A549 (cell line): ENCODE results near the gene FBXO31. TPM values are rescaled to one million over a fixed set of nuclear protein-coding genes. Genes with fewer than 3 reads are reported as not detected.

Source experiments
- ATAC-seq, 2 experiments: fragments of 200-7000 bp in 1 of 2; fragments of >200 bp in 1 of 2; cut with Nextera tagmentation in 1 of 2; cut with Tn5 transposase in 1 of 2; 3 replicates each; pipeline versions ENCODE4 v1.8.0 to v1.9.1; 2018 to 2020; ENCODE audit warnings: mild to moderate bottlenecking in 1 of 2, moderate library complexity in 1 of 2
- CTCF ChIA-PET: fragments of 300-600 bp; sonication (Branson Sonifier 250); formaldehyde crosslinking; extraction: SDS; loops from one replicate; lab custom pipeline; 2021; ENCODE audit warnings: antibody characterized with exemption, inconsistent platforms; lab: Yijun Ruan, JAX
- POLR2A ChIA-PET: fragments of 350-600 bp; formaldehyde crosslinking; extraction: SDS; loops from one replicate; lab custom pipeline; 2021; ENCODE audit warnings: antibody characterized with exemption, inconsistent platforms; lab: Yijun Ruan, JAX
- DNase-seq, 2 experiments: peaks; one replicate each; pipeline versions ENCODE4 v3.0.0 to v3.0.0-alpha.2; 2011 to 2016; ENCODE audit warnings: low read depth in 1 of 2, low spot score in 1 of 2
- FAIRE-seq: peaks from 2 replicates; lab custom pipeline; 2011; peaks lifted over from hg19 to GRCh38; lab: Jason Lieb, UNC
- H3K27ac ChIP-seq, 2 experiments: fragments of >200 bp; sonication (Bioruptor Twin); formaldehyde crosslinking; 3 replicates each; pipeline ENCODE4 v1.5.1; 2016 to 2017
- H3K4me1 ChIP-seq: fragments of >200 bp; sonication (Bioruptor Twin); formaldehyde crosslinking; 3 replicates; pipeline ENCODE4 v1.6.1; 2016
- H3K4me2 ChIP-seq: fragments of >200 bp; sonication (Bioruptor Twin); formaldehyde crosslinking; 3 replicates; pipeline ENCODE4 v1.6.1; 2016
- H3K4me3 ChIP-seq: fragments of >200 bp; sonication (Bioruptor Twin); formaldehyde crosslinking; 3 replicates; pipeline ENCODE4 v1.5.1; 2016
- H3K9me3 ChIP-seq: fragments of >200 bp; sonication (Bioruptor Twin); formaldehyde crosslinking; 3 replicates; pipeline ENCODE4 v1.6.1; 2016
- CHD2 ChIP-seq: fragments of 150-350 bp; IDR thresholded peaks from 2 replicates; pipeline ENCODE4 v1.6.1; 2014; ENCODE audit warnings: low read length; ENCODE audit not compliant: partially characterized antibody
- CHD4 ChIP-seq: fragments of 200-600 bp; sonication (generic); IDR thresholded peaks from 2 replicates; pipeline ENCODE4 v1.6.1; 2016; ENCODE audit warnings: antibody characterized with exemption, mild to moderate bottlenecking, borderline replicate concordance
- EHMT2 ChIP-seq: fragments of 200-600 bp; sonication (generic); IDR thresholded peaks from 2 replicates; pipeline ENCODE4 v1.6.1; 2016; ENCODE audit warnings: antibody characterized with exemption, low read depth, mild to moderate bottlenecking, moderate library complexity
- ESRRA ChIP-seq: fragments of 150-350 bp; IDR thresholded peaks from 2 replicates; pipeline ENCODE4 v1.6.1; 2014; ENCODE audit warnings: mild to moderate bottlenecking, low read length, borderline replicate concordance
- FOSL2 ChIP-seq, 2 experiments: fragments of 450-650 bp in 1 of 2; fragments of >200 bp in 1 of 2; sonication (Bioruptor Twin) in 1 of 2; formaldehyde crosslinking; IDR thresholded peaks; 2 replicates each; pipeline versions ENCODE4 v1.5.0 to v1.6.1; 2016 to 2020; ENCODE audit warnings: mild to moderate bottlenecking in 1 of 2, moderate library complexity in 1 of 2
- HOXA7 ChIP-seq: fragments of 250-450 bp; sonication (Bioruptor Pico); IDR thresholded peaks from 2 replicates; pipeline ENCODE4 v1.5.0; 2020; ENCODE audit warnings: mild to moderate bottlenecking, moderate library complexity
- KDM5A ChIP-seq: fragments of 200-600 bp; sonication (generic); IDR thresholded peaks from 2 replicates; pipeline ENCODE4 v1.6.1; 2016; ENCODE audit warnings: antibody characterized with exemption, mild to moderate bottlenecking
- MAFK ChIP-seq: fragments of 450-650 bp; IDR thresholded peaks from 2 replicates; pipeline ENCODE4 v1.6.1; 2014; ENCODE audit not compliant: partially characterized antibody
- MAZ ChIP-seq: fragments of 150-350 bp; IDR thresholded peaks from 2 replicates; pipeline ENCODE4 v1.6.1; 2014; ENCODE audit warnings: antibody characterized with exemption, low read depth, low read length, borderline replicate concordance
- NFE2L2 ChIP-seq: fragments of 150-350 bp; conservative IDR thresholded peaks from 2 replicates; pipeline ENCODE4 v1.6.1; 2014; ENCODE audit warnings: low read length
- POLR2AphosphoS2 ChIP-seq: conservative IDR thresholded peaks from 2 replicates; pipeline ENCODE4 v1.6.1; 2012; ENCODE audit warnings: low read length, improper control_type of control experiment, inconsistent platforms
- RARB ChIP-seq: fragments of 250-450 bp; sonication (Bioruptor Pico); IDR thresholded peaks from 2 replicates; pipeline ENCODE4 v1.8.0; 2021; ENCODE audit warnings: mild to moderate bottlenecking, moderate library complexity
- RCOR1 ChIP-seq: fragments of 150-350 bp; IDR thresholded peaks from 2 replicates; pipeline ENCODE4 v1.6.1; 2014; ENCODE audit warnings: antibody characterized with exemption, low read length, low read depth
- RNF2 ChIP-seq: fragments of 200-600 bp; sonication (generic); IDR thresholded peaks from 2 replicates; pipeline ENCODE4 v1.6.1; 2016; ENCODE audit warnings: low read depth, mild to moderate bottlenecking, antibody characterized with exemption, moderate library complexity, borderline replicate concordance
- SMC3 ChIP-seq: fragments of >200 bp; sonication (Bioruptor Twin); formaldehyde crosslinking; IDR thresholded peaks from 3 replicates; pipeline ENCODE4 v1.6.1; 2018; ENCODE audit warnings: inconsistent platforms
- TFCP2L1 ChIP-seq: fragments of 250-450 bp; sonication (Bioruptor Pico); IDR thresholded peaks from 2 replicates; pipeline ENCODE4 v1.5.0; 2021; ENCODE audit warnings: mild to moderate bottlenecking
- WGBS: methylation state at CpG from one replicate; pipeline ENCODE4 v1.1.6; 2017; ENCODE audit errors: missing lambda C conversion rate; 5-methylcytosine and 5-hydroxymethylcytosine counted together
- polyA plus RNA-seq, 4 experiments: library from polyadenylated mRNA; depleted of rRNA in 3 of 4; stranded (reverse); fragments of >200 nt; fragmentation: RNase III in 1 of 4; extraction: RNeasy Plus Mini Kit Qiagen cat#74134 plus additional on column Dnase treatment in 1 of 4; gene quantifications; 2 replicates in 3 of 4; 3 replicates in 1 of 4; pipeline ENCODE4 v1.2.3, GENCODE V29; 2011 to 2017
- TF ChIP-seq, protein P1 (sequence below): IDR thresholded peaks from 2 replicates; pipeline ENCODE4 v1.6.1; 2012; ENCODE audit warnings: low read depth, borderline replicate concordance
- TF ChIP-seq, protein P2 (sequence below): fragments of >200 bp; sonication (Bioruptor Twin); formaldehyde crosslinking; IDR thresholded peaks from 2 replicates; pipeline ENCODE4 v1.6.1; 2016
- TF ChIP-seq, protein P3 (sequence below): IDR thresholded peaks from 2 replicates; pipeline ENCODE4 v1.6.1; 2012
- TF ChIP-seq, protein P4 (sequence below): fragments of 250-450 bp; sonication (Bioruptor Pico); IDR thresholded peaks from 2 replicates; pipeline ENCODE4 v1.5.0; 2021; ENCODE audit warnings: mild to moderate bottlenecking, moderate library complexity, borderline replicate concordance
- TF ChIP-seq, protein P5 (sequence below): fragments of 250-450 bp; sonication (Bioruptor Pico); IDR thresholded peaks from 2 replicates; pipeline ENCODE4 v1.5.0; 2020; ENCODE audit warnings: low read depth, mild to moderate bottlenecking, moderate library complexity

Gene FBXO31
- polyA plus RNA-seq, 2 of the 4 experiments (the other 2 are of a cell fraction), result 10.5 to 11.1 TPM

DNA sequence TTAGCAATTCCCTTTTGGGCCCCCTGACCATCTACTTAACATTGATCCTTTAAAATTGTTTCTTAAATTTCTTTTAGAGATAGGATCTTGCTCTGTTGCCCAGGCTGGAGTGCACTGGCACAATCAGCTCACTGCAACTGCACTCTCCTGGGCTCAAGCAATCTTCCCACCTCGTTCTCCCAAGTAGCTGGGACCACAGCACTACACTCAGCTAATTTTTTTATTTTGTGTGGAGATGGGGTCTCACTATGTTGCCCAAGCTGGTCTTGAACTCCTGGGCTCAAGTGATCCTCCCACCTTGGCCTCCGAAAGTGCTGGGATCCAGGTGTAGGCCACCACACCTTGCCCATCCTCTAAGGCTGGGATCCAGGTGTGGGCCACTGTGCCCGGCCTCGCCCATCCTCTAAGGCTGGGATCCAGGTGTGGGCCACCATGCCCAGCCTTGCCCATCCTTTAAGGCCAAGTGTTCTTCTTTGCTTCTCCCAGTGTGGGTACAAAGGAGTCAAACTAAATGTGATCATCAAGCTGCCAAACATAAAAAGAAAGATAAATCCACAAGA, 79.5 kb downstream of the FBXO31 start:
- Histone ChIP-seq H3K9me3 (peaks cover 5% of the 10 kb centered on the region; the same call in 2 of the 3 replicates), H3K27ac (no peak overlapping the region), H3K4me2 (no peak overlapping the region), H3K4me3 (no peak overlapping the region)
- no peak for DNase-seq
- FAIRE-seq, result no peak
- POLR2A ChIA-PET, result no interaction called here
- TF ChIP-seq RCOR1, result no peak
- TF ChIP-seq SMC3, result no peak
- TF ChIP-seq, protein P1, sequence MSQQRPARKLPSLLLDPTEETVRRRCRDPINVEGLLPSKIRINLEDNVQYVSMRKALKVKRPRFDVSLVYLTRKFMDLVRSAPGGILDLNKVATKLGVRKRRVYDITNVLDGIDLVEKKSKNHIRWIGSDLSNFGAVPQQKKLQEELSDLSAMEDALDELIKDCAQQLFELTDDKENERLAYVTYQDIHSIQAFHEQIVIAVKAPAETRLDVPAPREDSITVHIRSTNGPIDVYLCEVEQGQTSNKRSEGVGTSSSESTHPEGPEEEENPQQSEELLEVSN, result no peak
- TF ChIP-seq RARB (CRISPR knock-in tag), result no peak
- TF ChIP-seq, protein P2, sequence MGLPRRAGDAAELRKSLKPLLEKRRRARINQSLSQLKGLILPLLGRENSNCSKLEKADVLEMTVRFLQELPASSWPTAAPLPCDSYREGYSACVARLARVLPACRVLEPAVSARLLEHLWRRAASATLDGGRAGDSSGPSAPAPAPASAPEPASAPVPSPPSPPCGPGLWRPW, result no peak
- TF ChIP-seq, protein P3, sequence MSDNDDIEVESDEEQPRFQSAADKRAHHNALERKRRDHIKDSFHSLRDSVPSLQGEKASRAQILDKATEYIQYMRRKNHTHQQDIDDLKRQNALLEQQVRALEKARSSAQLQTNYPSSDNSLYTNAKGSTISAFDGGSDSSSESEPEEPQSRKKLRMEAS, result no peak
- no peak for TF ChIP-seq EHMT2
- TF ChIP-seq MAFK, result no peak
- no peak for TF ChIP-seq CHD4
- TF ChIP-seq HOXA7 (CRISPR knock-in tag), result no peak
- TF ChIP-seq TFCP2L1, result no peak
- no peak for TF ChIP-seq FOSL2 (IDR thresholded peaks at IDR 0.05)
- no peak for TF ChIP-seq FOSL2 (CRISPR knock-in tag; IDR thresholded peaks at IDR 0.05)
- TF ChIP-seq NFE2L2, result no peak
- TF ChIP-seq, all 56 proteins: peak for 0
- no peak for ATAC-seq
- 81% methylated on average over 4 of the region's 4 CpGs for WGBS
- CTCF ChIA-PET, result interaction anchor here (0.8 to 5.2 kb wide), 8 partner anchors 10 to 241 kb away, joined by 3 to 19 read pairs (median 3); partner anchors contain the start of gene C16orf95
- no peaks in the 10 kb centered on the region for H3K4me1 ChIP-seq

DNA sequence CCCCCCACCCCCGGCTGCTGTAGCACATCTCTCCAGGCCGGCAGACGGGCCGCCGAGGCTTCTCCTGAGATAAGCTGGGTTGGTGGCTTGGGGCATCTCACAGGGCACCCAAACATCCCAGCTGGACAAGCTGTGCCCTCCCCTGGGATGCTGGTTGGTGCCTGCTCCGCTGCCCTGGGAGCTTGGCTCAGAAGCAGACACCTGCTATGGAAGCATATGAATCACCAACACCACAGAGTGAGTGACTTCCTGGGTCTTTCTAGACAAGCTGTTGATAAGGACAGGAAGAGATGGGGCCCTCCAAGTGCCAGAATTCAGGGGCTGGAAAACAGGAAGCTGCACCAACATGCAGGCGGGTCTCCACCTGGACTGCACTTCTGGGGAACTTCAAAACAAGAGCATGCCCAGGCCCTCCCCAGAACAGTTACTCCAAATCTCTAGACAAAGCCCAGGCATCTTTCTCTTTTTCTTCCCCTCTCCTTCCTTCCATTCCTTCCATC, 80.1 kb downstream of the FBXO31 start:
- ATAC-seq (no peak), FAIRE-seq (no peak), DNase-seq (no peak)
- no peak overlapping the region for H3K4me2 ChIP-seq
- H3K9me3 ChIP-seq, result peaks cover 1% of the 10 kb centered on the region; the same call in 1 of the 3 replicates
- CTCF ChIA-PET, result interaction anchor here (0.8 to 5.2 kb wide), 5 partner anchors 12 to 240 kb away, joined by 3 to 19 read pairs (median 4); partner anchors contain the start of gene C16orf95
- H3K4me1 ChIP-seq, result no peaks in the 10 kb centered on the region
- WGBS, result 76% methylated on average over 3 of the region's 7 CpGs
- no peak overlapping the region for H3K27ac ChIP-seq
- no peak overlapping the region for H3K4me3 ChIP-seq
- POLR2A ChIA-PET, result no interaction called here
- TF ChIP-seq, protein P4, sequence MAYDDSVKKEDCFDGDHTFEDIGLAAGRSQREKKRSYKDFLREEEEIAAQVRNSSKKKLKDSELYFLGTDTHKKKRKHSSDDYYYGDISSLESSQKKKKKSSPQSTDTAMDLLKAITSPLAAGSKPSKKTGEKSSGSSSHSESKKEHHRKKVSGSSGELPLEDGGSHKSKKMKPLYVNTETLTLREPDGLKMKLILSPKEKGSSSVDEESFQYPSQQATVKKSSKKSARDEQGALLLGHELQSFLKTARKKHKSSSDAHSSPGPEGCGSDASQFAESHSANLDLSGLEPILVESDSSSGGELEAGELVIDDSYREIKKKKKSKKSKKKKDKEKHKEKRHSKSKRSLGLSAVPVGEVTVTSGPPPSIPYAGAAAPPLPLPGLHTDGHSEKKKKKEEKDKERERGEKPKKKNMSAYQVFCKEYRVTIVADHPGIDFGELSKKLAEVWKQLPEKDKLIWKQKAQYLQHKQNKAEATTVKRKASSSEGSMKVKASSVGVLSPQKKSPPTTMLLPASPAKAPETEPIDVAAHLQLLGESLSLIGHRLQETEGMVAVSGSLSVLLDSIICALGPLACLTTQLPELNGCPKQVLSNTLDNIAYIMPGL (CRISPR knock-in tag), result no peak
- TF ChIP-seq ESRRA, result no peak
- TF ChIP-seq TFCP2L1, result no peak
- TF ChIP-seq, protein P5, sequence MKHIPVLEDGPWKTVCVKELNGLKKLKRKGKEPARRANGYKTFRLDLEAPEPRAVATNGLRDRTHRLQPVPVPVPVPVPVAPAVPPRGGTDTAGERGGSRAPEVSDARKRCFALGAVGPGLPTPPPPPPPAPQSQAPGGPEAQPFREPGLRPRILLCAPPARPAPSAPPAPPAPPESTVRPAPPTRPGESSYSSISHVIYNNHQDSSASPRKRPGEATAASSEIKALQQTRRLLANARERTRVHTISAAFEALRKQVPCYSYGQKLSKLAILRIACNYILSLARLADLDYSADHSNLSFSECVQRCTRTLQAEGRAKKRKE, result no peak
- no peak for TF ChIP-seq KDM5A
- no peak for TF ChIP-seq POLR2AphosphoS2

DNA sequence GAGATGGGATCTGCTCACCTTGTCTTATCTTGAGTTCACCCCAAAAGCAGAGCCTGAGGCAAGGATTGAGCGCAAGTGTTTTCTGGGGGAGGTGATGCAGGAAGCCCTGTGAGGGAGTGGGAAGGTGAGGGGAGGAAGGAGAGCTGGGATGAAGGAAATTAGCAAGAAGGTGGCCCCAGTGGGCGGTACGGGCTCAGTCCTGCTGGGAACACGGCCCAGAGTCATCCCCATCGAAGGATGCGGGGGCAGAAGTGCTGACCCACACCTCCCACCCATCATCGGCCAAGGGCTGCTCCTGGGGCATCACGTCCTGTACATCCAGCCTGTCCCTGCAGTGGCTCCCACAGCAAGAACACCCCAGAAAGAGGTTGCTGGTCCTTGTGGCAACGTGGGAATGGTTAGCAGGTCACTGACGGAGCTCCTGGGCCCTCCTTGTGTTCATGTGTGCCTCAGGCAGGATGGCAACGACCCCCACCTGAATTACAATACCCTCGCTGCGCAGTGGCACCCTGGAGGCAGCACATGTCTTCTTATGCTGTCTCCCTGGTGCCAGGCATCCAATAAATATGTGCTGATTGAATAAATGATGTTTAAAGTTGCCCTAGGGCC, 84.6 kb downstream of the FBXO31 start:
- TF ChIP-seq ESRRA (no peak), CHD2 (no peak), HOXA7 (CRISPR knock-in tag) (no peak), SMC3 (no peak), RCOR1 (no peak), NFE2L2 (no peak), RNF2 (no peak), MAZ (no peak)
- ChIA-PET POLR2A (no interaction called here), CTCF (interaction anchor here (0.9 to 2.3 kb wide), 7 partner anchors 11 to 534 kb away, joined by 3 to 8 read pairs (median 3); no protein-coding TSS in a partner anchor)
- no peaks in the 10 kb centered on the region for H3K9me3 ChIP-seq
- no peak overlapping the region for H3K27ac ChIP-seq
- 77% methylated on average over 13 of the region's 13 CpGs for WGBS
- ATAC-seq (no peak), DNase-seq (no peak), FAIRE-seq (no peak)
- no peaks in the 10 kb centered on the region for H3K4me1 ChIP-seq
- no peak overlapping the region for H3K4me2 ChIP-seq
- H3K4me3 ChIP-seq, result no peak overlapping the region
